ENCODE data around the gene TMEM14B. TPM values are rescaled to one million over a fixed set of nuclear protein-coding genes. Genes with fewer than 3 reads are reported as not detected.

TMEM14B gene
- polyA plus RNA-seq, 2 of the 4 experiments (the other 2 are of a cell fraction) = 121 to 177 TPM

GRCh38 chr6:10725716-10726115 lies 21.9 kb upstream of the TMEM14B start (continued):
- TF ChIP-seq SREBF2 (IDR thresholded peaks at IDR 0.05) = no peak
- no peak for TF ChIP-seq TFCP2L1 (CRISPR knock-in tag; IDR thresholded peaks at IDR 0.05)
- TF ChIP-seq CHD2 (IDR thresholded peaks at IDR 0.05; ENCODE audit: low read length, partially characterized antibody) = no peak
- no peak for TF ChIP-seq ATOH8 (CRISPR knock-in tag; IDR thresholded peaks at IDR 0.05; ENCODE audit: low read depth)
- no peak for TF ChIP-seq ESRRA (IDR thresholded peaks at IDR 0.05; ENCODE audit: borderline replicate concordance, low read length)
- no peak for TF ChIP-seq RARB (CRISPR knock-in tag; IDR thresholded peaks at IDR 0.05)
- TF ChIP-seq EHF (CRISPR knock-in tag; IDR thresholded peaks at IDR 0.05) = no peak
- TF ChIP-seq PHF8 (IDR thresholded peaks at IDR 0.05; ENCODE audit: borderline replicate concordance, low read depth) = no peak
- TF ChIP-seq ZSCAN20 (CRISPR knock-in tag; IDR thresholded peaks at IDR 0.05) = no peak
- TF ChIP-seq RFX5 (IDR thresholded peaks at IDR 0.05) = no peak
- TF ChIP-seq, protein P1, sequence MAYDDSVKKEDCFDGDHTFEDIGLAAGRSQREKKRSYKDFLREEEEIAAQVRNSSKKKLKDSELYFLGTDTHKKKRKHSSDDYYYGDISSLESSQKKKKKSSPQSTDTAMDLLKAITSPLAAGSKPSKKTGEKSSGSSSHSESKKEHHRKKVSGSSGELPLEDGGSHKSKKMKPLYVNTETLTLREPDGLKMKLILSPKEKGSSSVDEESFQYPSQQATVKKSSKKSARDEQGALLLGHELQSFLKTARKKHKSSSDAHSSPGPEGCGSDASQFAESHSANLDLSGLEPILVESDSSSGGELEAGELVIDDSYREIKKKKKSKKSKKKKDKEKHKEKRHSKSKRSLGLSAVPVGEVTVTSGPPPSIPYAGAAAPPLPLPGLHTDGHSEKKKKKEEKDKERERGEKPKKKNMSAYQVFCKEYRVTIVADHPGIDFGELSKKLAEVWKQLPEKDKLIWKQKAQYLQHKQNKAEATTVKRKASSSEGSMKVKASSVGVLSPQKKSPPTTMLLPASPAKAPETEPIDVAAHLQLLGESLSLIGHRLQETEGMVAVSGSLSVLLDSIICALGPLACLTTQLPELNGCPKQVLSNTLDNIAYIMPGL (CRISPR knock-in tag; IDR thresholded peaks at IDR 0.05; ENCODE audit: borderline replicate concordance) = no peak
- no peak for TF ChIP-seq FOSB (CRISPR knock-in tag; IDR thresholded peaks at IDR 0.05)
- TF ChIP-seq HES2 (IDR thresholded peaks at IDR 0.05) = no peak
- TF ChIP-seq CHD4 (IDR thresholded peaks at IDR 0.05; ENCODE audit: borderline replicate concordance) = no peak

GRCh38 chr6:10730254-10730653 lies 17.4 kb upstream of the TMEM14B start:
- no peak overlapping the region for H3K27ac ChIP-seq
- H3K4me3 ChIP-seq = no peak overlapping the region
- H3K4me2 ChIP-seq = no peak overlapping the region
- CTCF ChIA-PET = interaction anchor here (1.7 kb wide), 1 partner anchor 9 kb away, joined by 4 read pairs; no protein-coding TSS in a partner anchor
- DNase-seq (ENCODE audit: low read depth in 1 of 2, low spot score in 1 of 2) = no peak
- ATAC-seq = no peak
- no peak for FAIRE-seq
- H3K9me3 ChIP-seq = no peaks in the 10 kb centered on the region
- 81% methylated on average over 3 of the region's 3 CpGs for WGBS (ENCODE audit: missing lambda C conversion rate)
- POLR2A ChIA-PET = interaction anchor here (0.8 kb wide), 1 partner anchor 35 kb away, joined by 3 read pairs; the partner anchor contains the start of gene PAK1IP1
- H3K4me1 ChIP-seq = peaks cover 17% of the 10 kb centered on the region
- TF ChIP-seq, protein P2, sequence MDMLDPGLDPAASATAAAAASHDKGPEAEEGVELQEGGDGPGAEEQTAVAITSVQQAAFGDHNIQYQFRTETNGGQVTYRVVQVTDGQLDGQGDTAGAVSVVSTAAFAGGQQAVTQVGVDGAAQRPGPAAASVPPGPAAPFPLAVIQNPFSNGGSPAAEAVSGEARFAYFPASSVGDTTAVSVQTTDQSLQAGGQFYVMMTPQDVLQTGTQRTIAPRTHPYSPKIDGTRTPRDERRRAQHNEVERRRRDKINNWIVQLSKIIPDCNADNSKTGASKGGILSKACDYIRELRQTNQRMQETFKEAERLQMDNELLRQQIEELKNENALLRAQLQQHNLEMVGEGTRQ (IDR thresholded peaks at IDR 0.05) = no peak
- no peak for TF ChIP-seq HDAC2 (IDR thresholded peaks at IDR 0.05)
- TF ChIP-seq, protein P3, sequence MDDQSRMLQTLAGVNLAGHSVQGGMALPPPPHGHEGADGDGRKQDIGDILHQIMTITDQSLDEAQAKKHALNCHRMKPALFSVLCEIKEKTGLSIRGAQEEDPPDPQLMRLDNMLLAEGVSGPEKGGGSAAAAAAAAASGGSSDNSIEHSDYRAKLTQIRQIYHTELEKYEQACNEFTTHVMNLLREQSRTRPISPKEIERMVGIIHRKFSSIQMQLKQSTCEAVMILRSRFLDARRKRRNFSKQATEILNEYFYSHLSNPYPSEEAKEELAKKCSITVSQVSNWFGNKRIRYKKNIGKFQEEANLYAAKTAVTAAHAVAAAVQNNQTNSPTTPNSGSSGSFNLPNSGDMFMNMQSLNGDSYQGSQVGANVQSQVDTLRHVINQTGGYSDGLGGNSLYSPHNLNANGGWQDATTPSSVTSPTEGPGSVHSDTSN (IDR thresholded peaks at IDR 0.05) = no peak
- no peak for TF ChIP-seq ATOH8 (CRISPR knock-in tag; IDR thresholded peaks at IDR 0.05; ENCODE audit: low read depth)
- no peak for TF ChIP-seq KDM5A (IDR thresholded peaks at IDR 0.05)
- TF ChIP-seq ZNF302 (CRISPR knock-in tag; IDR thresholded peaks at IDR 0.05) = no peak
- no peak for TF ChIP-seq RAD21 (conservative IDR thresholded peaks at IDR 0.05 in 1 of 2, IDR thresholded peaks at IDR 0.05 in 1 of 2)
- TF ChIP-seq MYC (IDR thresholded peaks at IDR 0.05; ENCODE audit: borderline replicate concordance, low read length) = no peak
- no peak for TF ChIP-seq ESRRA (IDR thresholded peaks at IDR 0.05; ENCODE audit: borderline replicate concordance, low read length)
- no peak for TF ChIP-seq RNF2 (IDR thresholded peaks at IDR 0.05; ENCODE audit: borderline replicate concordance, low read depth)
- no peak for TF ChIP-seq RFX5 (IDR thresholded peaks at IDR 0.05)
- TF ChIP-seq POLR2AphosphoS2 (conservative IDR thresholded peaks at IDR 0.05; ENCODE audit: low read length) = no peak
- TF ChIP-seq EHMT2 (IDR thresholded peaks at IDR 0.05; ENCODE audit: low read depth) = no peak
- TF ChIP-seq TP53 (CRISPR knock-in tag; IDR thresholded peaks at IDR 0.05) = no peak
- TF ChIP-seq HES2 (IDR thresholded peaks at IDR 0.05) = no peak
- TF ChIP-seq CBX8 (IDR thresholded peaks at IDR 0.05) = no peak
- no peak for TF ChIP-seq GATA3 (IDR thresholded peaks at IDR 0.05; ENCODE audit: borderline replicate concordance)
